HCT116 (cell line): ENCODE measurements around the gene SLC9C2. TPM values are rescaled to one million over a fixed set of nuclear protein-coding genes. Genes with fewer than 3 reads are reported as not detected.

Source experiments
- ATAC-seq: fragments of 200-7000 bp; cut with Tn5 transposase; 2 replicates; pipeline ENCODE4 v1.9.1; 2020; ENCODE audit warnings: mild to moderate bottlenecking, moderate library complexity
- BruUV-seq: library from RNA; stranded (reverse); fragments of 400-500 nt; replicated peaks from 2 replicates; lab custom pipeline; 2021; lab: Mats Ljungman, UMichigan
- CTCF ChIA-PET: fragments of 300-600 bp; sonication (Branson Sonifier 250); formaldehyde crosslinking; loops from one replicate; lab custom pipeline; 2021; ENCODE audit warnings: antibody characterized with exemption; lab: Charles Lee
- POLR2A ChIA-PET: fragments of 300-600, 350-600 bp; sonication (Branson Sonifier 250); formaldehyde crosslinking; loops from one replicate; lab custom pipeline; 2021; ENCODE audit warnings: antibody characterized with exemption; lab: Charles Lee
- RAD21 ChIA-PET, 2 experiments: fragments of 300-600 bp; sonication (Branson Sonifier 250); formaldehyde crosslinking; loops; one replicate each; lab custom pipeline; 2023; ENCODE audit warnings: low total read pairs in 2 of 2; ENCODE audit not compliant: uncharacterized antibody in 2 of 2, unreplicated experiment in 2 of 2, low non-redundant PET in 1 of 2; lab: Charles Lee
- DNase-seq: peaks from one replicate; pipeline ENCODE4 v3.0.0-alpha.2; 2010; ENCODE audit warnings: low read depth, low spot score
- H2AFZ ChIP-seq: fragments of 200-600 bp; shearing (Covaris generic), sonication (generic); 2 replicates; pipeline ENCODE4 v1.6.1; 2017; ENCODE audit warnings: low read depth, mixed run types, mixed read lengths, antibody characterized with exemption, low read length; ENCODE audit not compliant: poor library complexity, severe bottlenecking
- H3K27ac ChIP-seq: 2 replicates; pipeline ENCODE4 v1.5.1; 2012; ENCODE audit warnings: low read depth, low read length
- H3K27me3 ChIP-seq: fragments of 200-600 bp; sonication (generic); 2 replicates; pipeline ENCODE4 v1.6.1; 2016; ENCODE audit warnings: mixed run types, low read length, mixed read lengths; ENCODE audit not compliant: insufficient read depth
- H3K36me3 ChIP-seq, 2 experiments: fragments of 200-500 bp in 1 of 2; fragments of 200-600 bp in 1 of 2; sonication (Bioruptor generic) in 1 of 2; sonication (generic) in 1 of 2; 2 replicates each; pipeline versions ENCODE4 v1.5.1 to v1.6.1; 2014 to 2016; ENCODE audit warnings: low read length in 2 of 2, inconsistent platforms in 1 of 2, mixed read lengths in 1 of 2, mixed run types in 1 of 2; ENCODE audit not compliant: insufficient read depth in 2 of 2, control insufficient read depth in 1 of 2
- H3K4me1 ChIP-seq, 2 experiments: fragments of 200-600 bp in 1 of 2; sonication (generic) in 1 of 2; 2 replicates each; pipeline versions ENCODE4 v1.5.1 to v1.6.1; 2012 to 2017; ENCODE audit warnings: low read length in 2 of 2, inconsistent platforms in 1 of 2, mild to moderate bottlenecking in 1 of 2, mixed read lengths in 1 of 2, mixed run types in 1 of 2, moderate library complexity in 1 of 2; ENCODE audit not compliant: insufficient read depth in 2 of 2, control insufficient read depth in 1 of 2
- H3K4me2 ChIP-seq: fragments of 200-600 bp; sonication (generic); 2 replicates; pipeline ENCODE4 v1.6.1; 2017; ENCODE audit warnings: mixed run types, low read length, mixed read lengths
- H3K4me3 ChIP-seq, 2 experiments: fragments of 200-600 bp in 1 of 2; sonication (generic) in 1 of 2; replicated peaks in 1 of 2; 2 replicates each; pipeline ENCODE4 v1.5.1; 2011 to 2016; ENCODE audit warnings: low read length in 2 of 2, control low read depth in 1 of 2, low read depth in 1 of 2, mild to moderate bottlenecking in 1 of 2, mixed read lengths in 1 of 2, mixed run types in 1 of 2
- H3K79me2 ChIP-seq: fragments of 200-600 bp; sonication (generic); 2 replicates; pipeline ENCODE4 v1.6.1; 2017; ENCODE audit warnings: mild to moderate bottlenecking, mixed run types, low read length, moderate library complexity, mixed read lengths; ENCODE audit not compliant: insufficient read depth
- H3K9ac ChIP-seq: fragments of 200-600 bp; sonication (generic); 2 replicates; pipeline ENCODE4 v1.6.1; 2016; ENCODE audit warnings: low read length, mixed read lengths
- H3K9me2 ChIP-seq: fragments of 200-600 bp; sonication (generic), shearing (Covaris generic); 2 replicates; pipeline ENCODE4 v1.6.1; 2017; ENCODE audit warnings: mixed run types, mild to moderate bottlenecking, moderate library complexity; ENCODE audit not compliant: insufficient read depth
- H3K9me3 ChIP-seq, 2 experiments: fragments of 200-500 bp in 1 of 2; fragments of 200-600 bp in 1 of 2; sonication (Bioruptor generic) in 1 of 2; sonication (generic) in 1 of 2; 2 replicates each; pipeline ENCODE4 v1.6.1; 2014 to 2017; ENCODE audit warnings: low read length in 2 of 2, mixed read lengths in 2 of 2, inconsistent platforms in 1 of 2, low read depth in 1 of 2, mild to moderate bottlenecking in 1 of 2, mixed run types in 1 of 2, moderate library complexity in 1 of 2; ENCODE audit not compliant: control insufficient read depth in 1 of 2, insufficient read depth in 1 of 2
- H4K20me1 ChIP-seq: fragments of 200-600 bp; sonication (generic), shearing (Covaris generic); 2 replicates; pipeline ENCODE4 v1.6.1; 2017; ENCODE audit warnings: mixed run types, mild to moderate bottlenecking, moderate library complexity; ENCODE audit not compliant: insufficient read depth
- ATF3 ChIP-seq: IDR thresholded peaks from 2 replicates; pipeline ENCODE4 v1.6.1; 2012
- CBX3 ChIP-seq: IDR thresholded peaks from 2 replicates; pipeline ENCODE4 v1.6.1; 2012; ENCODE audit warnings: low read depth
- CEBPB ChIP-seq: IDR thresholded peaks from 2 replicates; pipeline ENCODE4 v1.6.1; 2012; ENCODE audit warnings: low read depth
- EGR1 ChIP-seq: IDR thresholded peaks from 2 replicates; pipeline ENCODE4 v1.6.1; 2012; ENCODE audit warnings: low read depth
- ELF1 ChIP-seq: IDR thresholded peaks from 2 replicates; pipeline ENCODE4 v1.6.1; 2012; ENCODE audit warnings: low read depth, borderline replicate concordance
- EZH2 ChIP-seq: fragments of 200-600 bp; sonication (generic); IDR thresholded peaks from 2 replicates; pipeline ENCODE4 v1.6.1; 2017; ENCODE audit warnings: antibody characterized with exemption, mixed run types
- EZH2phosphoT487 ChIP-seq: fragments of 200-600 bp; IDR thresholded peaks from 2 replicates; pipeline ENCODE4 v1.6.1; 2018; ENCODE audit warnings: antibody characterized with exemption, borderline replicate concordance
- FOSL1 ChIP-seq: IDR thresholded peaks from 2 replicates; pipeline ENCODE4 v1.6.1; 2012; ENCODE audit warnings: low read depth
- JUND ChIP-seq: IDR thresholded peaks from 2 replicates; pipeline ENCODE4 v1.6.1; 2012
- MAX ChIP-seq: IDR thresholded peaks from 2 replicates; pipeline ENCODE4 v1.6.1; 2012
- POLR2A ChIP-seq: IDR thresholded peaks from 2 replicates; pipeline ENCODE4 v1.7.0; 2011; ENCODE audit warnings: borderline replicate concordance; ENCODE audit not compliant: insufficient read depth, insufficient read length; ENCODE audit errors: extremely low read depth
- POLR2AphosphoS5 ChIP-seq: IDR thresholded peaks from 2 replicates; pipeline ENCODE4 v1.6.1; 2011; ENCODE audit warnings: mild to moderate bottlenecking, low read depth, low read length, moderate library complexity
- SRF ChIP-seq: IDR thresholded peaks from 2 replicates; pipeline ENCODE4 v1.6.1; 2012; ENCODE audit warnings: low read depth
- YY1 ChIP-seq: IDR thresholded peaks from 2 replicates; pipeline ENCODE4 v1.6.1; 2011; ENCODE audit warnings: low read length, low read depth, moderate library complexity, mild to moderate bottlenecking; ENCODE audit not compliant: insufficient replicate concordance; ENCODE audit errors: extremely low read depth
- ZBTB33 ChIP-seq: IDR thresholded peaks from 2 replicates; pipeline ENCODE4 v1.6.1; 2011; ENCODE audit warnings: mild to moderate bottlenecking, low read length, moderate library complexity; ENCODE audit not compliant: insufficient replicate concordance; ENCODE audit errors: extremely low read depth
- intact Hi-C: fragments of 100-400 bp; cut with micrococcal nuclease; formaldehyde crosslinking; loops from 2 replicates; pipeline ENCODE4 v1.10.0; 2022
- total RNA-seq: library from RNA; stranded (reverse); gene quantifications from one replicate; pipeline ENCODE4 v1.2.1, GENCODE V29; 2021; ENCODE audit not compliant: unreplicated experiment

Gene SLC9C2
- total RNA-seq, 1 experiment from 2014 or later = not detected

- no peak overlapping the region for H3K9ac ChIP-seq
- H2AFZ ChIP-seq = no peak overlapping the region
- intact Hi-C loops = no loop called here
- RAD21 ChIA-PET = no interaction called here
- ATAC-seq = no peak
- no peak for TF ChIP-seq POLR2A
- no peak for TF ChIP-seq POLR2AphosphoS5
- no peak for TF ChIP-seq EZH2
- TF ChIP-seq CEBPB = no peak
- TF ChIP-seq CBX3 = no peak
- no peak for TF ChIP-seq ATF3
- TF ChIP-seq ZBTB33 = no peak
- no peak for TF ChIP-seq EGR1
- no peak for TF ChIP-seq FOSL1
- no peak for TF ChIP-seq JUND
- no peak for TF ChIP-seq MAX
- TF ChIP-seq SRF = no peak
- no peak for TF ChIP-seq YY1
- no peak for TF ChIP-seq EZH2phosphoT487
- no peak for TF ChIP-seq ELF1
- DNase-seq = no peak
- no peak overlapping the region for H3K4me3 ChIP-seq
- POLR2A ChIA-PET = no interaction called here
- H3K9me3 ChIP-seq = no peaks in the 10 kb centered on the region
- H3K36me3 ChIP-seq = no peaks in the 10 kb centered on the region
- no peaks in the 10 kb centered on the region for H4K20me1 ChIP-seq
- H3K27ac ChIP-seq = no peak overlapping the region
- no peaks in the 10 kb centered on the region for H3K4me1 ChIP-seq
- no peak overlapping the region for H3K4me2 ChIP-seq
- no TSS peak for BruUV-seq
- no peaks in the 10 kb centered on the region for H3K9me2 ChIP-seq
- CTCF ChIA-PET = no interaction called here
- no peaks in the 10 kb centered on the region for H3K79me2 ChIP-seq
- no peaks in the 10 kb centered on the region for H3K27me3 ChIP-seq
Observed at GRCh38 chr1:173648880-173649605, 46.2 kb upstream of the SLC9C2 start.
